HG03439 (cell line): ENCODE data around the gene TMEM51.

Experiments used
- ATAC-seq: cut with Tn5 transposase; IDR thresholded peaks from one replicate; pipeline ENCODE4 v1.9.1; 2021; ENCODE audit warnings: mild to moderate bottlenecking, moderate library complexity; ENCODE audit not compliant: unreplicated experiment

The TMEM51 gene

GRCh38 chr1:15212954-15213291, 59.4 kb downstream of the TMEM51 start:
- ATAC-seq: no peak

DNA sequence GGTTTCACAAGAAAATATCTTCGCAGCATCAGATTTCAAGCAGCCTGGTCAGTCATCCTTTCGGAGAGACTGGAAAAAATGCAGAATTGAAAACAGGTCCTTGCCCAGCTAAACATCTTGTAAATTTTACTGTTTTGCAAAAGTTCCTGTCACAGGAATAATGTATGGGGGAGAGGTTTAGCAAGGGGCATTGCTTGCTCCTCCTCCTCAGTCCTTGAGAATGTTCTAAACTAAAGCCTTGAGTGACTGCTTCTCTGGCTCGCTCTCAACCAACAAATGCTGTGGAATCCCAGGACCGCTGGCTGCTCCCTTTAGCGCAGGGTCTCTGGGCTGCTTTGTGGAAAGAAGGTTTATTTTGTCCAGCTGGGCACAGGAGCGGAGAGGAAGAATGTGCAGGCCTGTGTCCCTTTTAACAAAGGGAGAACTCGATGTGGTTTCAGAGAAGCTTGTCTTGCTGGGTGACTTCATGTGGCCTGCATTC, 59.8 kb downstream of the TMEM51 start:
- no peak for ATAC-seq

- no peak for ATAC-seq
Observed at GRCh38 chr1:15214527-15214926, 61.0 kb downstream of the TMEM51 start.

DNA sequence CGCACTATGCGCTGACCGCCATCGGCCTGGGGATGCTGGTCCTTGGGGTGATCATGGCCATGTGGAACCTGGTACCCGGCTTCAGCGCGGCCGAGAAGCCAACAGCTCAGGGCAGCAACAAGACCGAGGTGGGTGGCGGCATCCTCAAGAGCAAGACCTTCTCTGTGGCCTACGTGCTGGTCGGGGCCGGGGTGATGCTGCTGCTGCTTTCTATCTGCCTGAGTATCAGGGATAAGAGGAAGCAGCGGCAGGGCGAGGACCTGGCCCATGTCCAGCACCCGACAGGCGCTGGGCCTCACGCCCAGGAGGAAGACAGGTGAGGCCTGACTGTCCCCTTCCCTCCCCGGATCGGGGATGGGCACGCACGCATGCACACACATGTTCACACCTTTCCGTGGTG, 61.6 kb downstream of the TMEM51 start:
- no peak for ATAC-seq

- no peak for ATAC-seq
Observed at GRCh38 chr1:15217654-15218053, 64.1 kb downstream of the TMEM51 start.

DNA sequence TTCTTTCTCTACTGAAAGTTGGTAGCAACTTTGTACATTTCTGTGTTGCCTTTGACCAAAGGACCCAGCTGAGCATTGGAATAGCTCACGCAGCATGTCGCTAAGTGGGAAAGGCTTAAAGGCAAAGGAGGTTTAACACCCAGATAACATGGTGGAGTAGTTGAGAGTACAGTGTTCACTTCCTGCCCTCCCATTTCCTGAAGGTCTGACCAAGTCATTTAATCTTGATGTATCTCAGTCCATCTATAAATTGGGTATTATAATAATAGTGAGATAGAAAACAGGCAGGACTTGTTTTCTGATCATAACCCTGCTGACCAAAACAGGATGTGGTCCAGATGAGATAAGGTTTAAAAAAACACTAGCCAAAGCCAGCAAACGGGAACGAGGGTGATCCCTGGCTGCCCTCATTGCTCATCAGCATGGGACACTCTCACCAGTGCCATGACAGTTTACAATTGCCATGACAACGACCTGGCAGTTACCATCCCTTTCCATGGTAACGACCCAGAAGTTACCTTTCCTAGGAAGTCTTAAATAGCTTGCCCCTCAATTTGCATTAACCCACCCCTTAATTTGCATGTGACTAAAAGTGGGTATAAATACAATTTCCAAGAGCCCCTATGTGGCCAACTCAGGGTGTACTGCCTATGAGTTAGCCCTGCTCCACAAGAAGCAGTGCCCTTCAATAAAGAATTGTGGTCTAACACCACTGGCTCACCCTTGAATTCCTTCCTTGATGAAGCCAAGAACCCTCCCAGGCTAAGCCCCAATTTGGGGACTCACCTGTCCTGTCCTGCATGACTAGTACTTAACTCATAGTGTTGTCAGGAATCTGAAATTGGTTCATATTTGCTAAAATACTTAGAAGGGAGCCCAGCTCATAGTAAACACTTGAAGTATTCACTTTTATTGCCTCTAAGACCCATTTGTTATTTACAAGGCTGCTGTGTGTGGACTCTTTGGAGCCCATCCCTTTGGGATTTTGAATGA, 65.0 kb downstream of the TMEM51 start:
- no peak for ATAC-seq

DNA sequence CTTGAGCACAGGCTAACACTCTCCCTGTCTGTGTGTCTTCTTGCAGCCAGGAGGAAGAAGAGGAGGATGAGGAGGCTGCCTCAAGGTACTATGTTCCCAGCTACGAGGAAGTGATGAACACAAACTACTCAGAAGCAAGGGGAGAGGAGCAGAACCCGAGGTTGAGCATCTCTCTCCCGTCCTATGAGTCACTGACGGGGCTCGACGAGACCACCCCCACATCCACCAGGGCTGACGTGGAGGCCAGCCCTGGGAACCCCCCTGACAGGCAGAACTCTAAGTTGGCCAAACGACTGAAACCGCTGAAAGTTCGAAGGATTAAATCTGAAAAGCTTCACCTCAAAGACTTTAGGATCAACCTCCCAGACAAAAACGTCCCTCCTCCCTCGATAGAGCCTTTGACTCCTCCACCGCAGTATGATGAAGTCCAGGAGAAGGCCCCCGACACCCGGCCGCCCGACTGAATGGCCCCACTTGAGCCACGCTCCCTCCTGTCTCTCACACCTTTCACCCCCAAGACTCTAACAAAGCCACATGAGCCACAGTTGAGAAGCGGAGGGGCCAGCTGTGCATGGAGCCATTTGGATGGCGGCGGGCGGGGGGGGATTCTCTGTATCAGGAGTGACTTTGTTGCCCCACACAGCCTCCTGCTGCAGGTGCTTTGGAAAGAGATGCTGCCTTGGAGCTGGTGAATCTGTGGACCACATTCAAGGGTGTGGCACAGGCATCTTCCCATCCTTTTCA, 65.9 kb downstream of the TMEM51 start:
- no peak for ATAC-seq

GRCh38 chr1:15220024-15220392, 66.5 kb downstream of the TMEM51 start:
- ATAC-seq: no peak

DNA sequence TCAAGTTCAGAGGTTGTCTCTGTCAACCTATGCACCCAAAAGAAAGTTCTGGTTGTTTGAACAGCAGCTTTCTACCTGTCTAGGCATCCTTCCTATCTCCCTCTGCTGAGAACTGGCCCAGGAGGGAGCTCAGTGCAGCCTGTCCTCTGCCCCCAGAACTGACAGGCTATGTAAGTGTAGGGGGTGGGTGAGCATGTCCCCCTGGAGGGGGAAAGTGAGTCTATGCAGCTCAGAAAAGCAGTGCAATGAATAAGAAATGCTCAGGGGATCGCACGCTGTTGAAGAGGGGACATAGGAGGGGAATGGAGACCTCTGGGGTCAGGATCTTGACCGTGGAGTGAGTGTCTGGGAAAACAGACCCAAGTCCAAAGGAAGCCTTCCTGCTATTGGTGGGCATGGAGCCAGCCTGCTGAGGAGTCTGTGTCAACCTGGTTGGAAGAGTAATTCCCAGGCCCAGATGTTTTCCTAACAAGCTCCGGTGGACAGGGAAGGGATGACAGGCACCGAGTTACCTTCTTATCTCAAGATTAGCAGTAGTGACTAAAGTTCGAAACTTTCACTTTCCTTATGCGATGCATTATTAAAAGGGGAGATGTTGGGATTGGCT, 67.4 kb downstream of the TMEM51 start:
- no peak for ATAC-seq

DNA sequence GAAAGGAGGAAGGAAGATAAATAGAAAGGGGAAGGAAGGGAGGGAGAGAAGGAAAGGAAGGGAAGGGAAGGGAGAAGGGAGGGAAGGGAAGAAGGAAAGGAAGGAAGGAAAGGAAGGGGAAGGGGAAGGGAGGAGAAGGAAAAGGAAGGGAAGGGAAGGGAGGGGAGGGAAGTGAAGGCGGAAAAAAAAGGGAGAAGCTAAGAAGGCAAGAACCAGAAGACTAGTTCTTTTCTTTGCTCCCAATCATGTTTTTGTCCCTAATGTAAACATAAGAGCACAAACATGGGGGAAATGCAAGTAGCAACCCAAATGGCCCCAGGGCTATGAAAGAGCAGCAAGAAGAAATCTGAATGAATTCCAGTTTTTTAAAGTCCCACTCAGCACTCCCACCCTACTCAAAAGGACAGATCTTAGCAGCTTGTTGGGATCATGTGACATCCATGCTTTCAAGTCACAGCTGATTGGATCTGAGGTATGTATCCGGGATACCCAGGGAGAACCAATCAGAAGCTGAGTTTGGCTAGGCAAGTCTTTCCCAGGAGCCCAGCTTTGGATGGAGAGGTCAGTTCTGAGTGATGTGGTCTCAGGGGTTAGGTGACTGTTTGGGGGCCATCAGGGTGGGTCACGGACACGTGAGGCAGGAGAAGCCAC, 69.2 kb downstream of the TMEM51 start:
- ATAC-seq: no peak

DNA sequence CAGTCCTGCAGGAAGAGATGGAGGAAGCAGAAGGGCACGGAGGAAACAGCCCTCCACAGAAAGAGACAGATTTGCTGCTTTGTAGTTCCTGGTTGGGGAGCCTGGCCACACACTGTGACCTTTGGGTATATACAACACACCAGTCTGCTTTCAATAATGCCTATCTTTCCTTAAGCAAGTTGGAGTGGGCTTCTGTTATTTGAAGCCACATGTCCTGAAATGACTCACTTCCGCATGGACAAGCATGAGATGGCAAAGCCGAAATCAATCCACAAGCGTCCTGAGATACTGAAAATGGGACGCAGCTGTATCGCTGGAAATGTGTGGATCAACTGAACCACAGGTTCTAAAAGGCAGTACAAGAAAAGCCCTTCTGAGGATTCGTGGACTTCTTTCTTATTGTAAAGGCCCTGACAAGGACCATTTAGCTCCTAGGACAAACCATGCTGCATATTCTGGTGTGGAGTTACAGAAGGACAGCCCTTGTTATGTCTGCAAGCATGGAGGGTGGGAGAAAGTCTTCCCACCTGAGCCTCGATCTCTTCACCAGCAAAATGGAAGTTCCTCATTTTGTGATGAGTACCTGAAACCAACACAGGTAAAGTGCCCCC, 70.8 kb downstream of the TMEM51 start:
- no peak for ATAC-seq

DNA sequence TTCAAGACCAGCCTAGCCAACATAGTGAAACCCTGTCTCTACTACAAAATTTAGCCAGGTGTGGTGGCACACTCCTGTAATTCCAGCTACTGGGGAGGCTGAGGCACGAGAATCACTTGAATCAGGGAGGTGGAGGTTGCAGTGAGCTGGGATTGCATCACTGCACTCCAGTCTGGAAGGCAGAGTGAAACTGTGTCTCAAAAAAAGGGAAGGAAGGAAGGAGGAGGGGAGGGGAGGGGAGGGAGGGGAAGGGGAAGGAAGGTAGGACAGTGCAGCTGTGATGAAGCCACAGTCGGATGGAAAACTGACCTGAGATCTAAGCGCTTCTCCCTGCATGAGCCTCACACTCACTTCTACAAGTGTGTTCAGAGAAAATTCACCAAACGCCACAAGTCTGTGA, 71.4 kb downstream of the TMEM51 start:
- no peak for ATAC-seq

GRCh38 chr1:15225461-15225860, 71.9 kb downstream of the TMEM51 start:
- no peak for ATAC-seq

GRCh38 chr1:15226388-15227255, 73.1 kb downstream of the TMEM51 start:
- ATAC-seq: no peak

- no peak for ATAC-seq
Observed at GRCh38 chr1:15229707-15230131, 76.2 kb downstream of the TMEM51 start.

GRCh38 chr1:15231714-15232201, 78.2 kb downstream of the TMEM51 start:
- ATAC-seq: peak; percentile 95

- no peak for ATAC-seq
Observed at GRCh38 chr1:15233689-15234088, 80.1 kb downstream of the TMEM51 start.

DNA sequence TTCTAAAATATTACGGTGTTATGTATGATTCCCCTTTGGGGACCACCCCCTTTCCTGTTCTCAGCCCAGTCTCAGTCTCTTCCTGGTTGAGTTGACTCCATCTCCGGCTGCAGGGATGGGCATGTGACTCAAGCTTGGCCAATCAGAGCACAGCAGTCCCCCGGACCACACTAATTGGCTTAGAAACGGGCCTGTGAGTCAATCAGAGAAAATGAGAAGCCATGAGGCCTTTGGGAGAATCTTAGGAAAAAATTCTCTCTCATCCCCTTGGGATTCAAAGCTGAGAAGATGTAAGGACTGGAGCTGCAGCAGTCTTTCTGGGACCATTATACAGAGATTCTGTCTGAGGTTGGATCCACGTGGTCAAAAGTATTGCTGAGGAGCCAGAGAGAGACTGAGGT, 82.8 kb downstream of the TMEM51 start:
- no peak for ATAC-seq

GRCh38 chr1:15236746-15237145, 83.2 kb downstream of the TMEM51 start:
- no peak for ATAC-seq
